Measurements from ENCODE around the gene LYZL2.
"Not testable (repeated sequence)": the region's sequence is repeated elsewhere in the genome, so short reads cannot be mapped to it uniquely, and the experiment has no call there.

LYZL2 gene

GRCh38 chr10:30629653-30630052 is at the start of gene LYZL2:
Gene LYZL2, minus strand, starts transcription at chr10:30629753. Its CDS starts 2,838 bp downstream, at chr10:30626915.
- no peak for DNase-seq (ENCODE audit: low read depth, low spot score)

GRCh38 chr10:30677616-30678015 is 48.1 kb upstream of the LYZL2 start:
- peak; percentile 33 for DNase-seq (ENCODE audit: low read depth, low spot score)

GRCh38 chr10:30677146-30677545 is 47.6 kb upstream of the LYZL2 start:
- DNase-seq (ENCODE audit: low read depth, low spot score), result not testable (repeated sequence)

- DNase-seq (ENCODE audit: low read depth, low spot score), result no peak
These were observed 46.5 kb upstream of the LYZL2 start for GRCh38 chr10:30675791-30676718.

- no peak for DNase-seq (ENCODE audit: low read depth, low spot score)
These were observed 45.2 kb upstream of the LYZL2 start for GRCh38 chr10:30674796-30675195.

GRCh38 chr10:30673262-30673661 is 43.7 kb upstream of the LYZL2 start:
- not testable (repeated sequence) for DNase-seq (ENCODE audit: low read depth, low spot score)

- DNase-seq (ENCODE audit: low read depth, low spot score), result not testable (repeated sequence)
These were observed 42.8 kb upstream of the LYZL2 start for GRCh38 chr10:30672338-30672737.

- peak; percentile 69 for DNase-seq (ENCODE audit: low read depth, low spot score)
These were observed 41.6 kb upstream of the LYZL2 start for GRCh38 chr10:30671026-30671616.

GRCh38 chr10:30667982-30668381 is 38.4 kb upstream of the LYZL2 start:
- not testable (repeated sequence) for DNase-seq (ENCODE audit: low read depth, low spot score)

GRCh38 chr10:30663403-30663802 is 33.9 kb upstream of the LYZL2 start:
- not testable (repeated sequence) for DNase-seq (ENCODE audit: low read depth, low spot score)

- no peak for DNase-seq (ENCODE audit: low read depth, low spot score)
These were observed 33.3 kb upstream of the LYZL2 start for GRCh38 chr10:30662814-30663213.

GRCh38 chr10:30660314-30660713 is 30.8 kb upstream of the LYZL2 start:
- DNase-seq (ENCODE audit: low read depth, low spot score), result not testable (repeated sequence)

- no peak for DNase-seq (ENCODE audit: low read depth, low spot score)
These were observed 26.7 kb upstream of the LYZL2 start for GRCh38 chr10:30656233-30656632.

- DNase-seq (ENCODE audit: low read depth, low spot score), result not testable (repeated sequence)
These were observed 25.4 kb upstream of the LYZL2 start for GRCh38 chr10:30655001-30655400.

GRCh38 chr10:30651470-30652397 is 22.2 kb upstream of the LYZL2 start:
- DNase-seq (ENCODE audit: low read depth, low spot score), result not testable (repeated sequence)

- DNase-seq (ENCODE audit: low read depth, low spot score), result no peak
These were observed 17.5 kb upstream of the LYZL2 start for GRCh38 chr10:30647089-30647488.

GRCh38 chr10:30645340-30645827 is 15.8 kb upstream of the LYZL2 start:
- peak; percentile 77 for DNase-seq (ENCODE audit: low read depth, low spot score)

- DNase-seq (ENCODE audit: low read depth, low spot score), result not testable (repeated sequence)
These were observed 14.9 kb upstream of the LYZL2 start for GRCh38 chr10:30644408-30644861.

- peak; percentile 50 for DNase-seq (ENCODE audit: low read depth, low spot score)
These were observed 14.1 kb upstream of the LYZL2 start for GRCh38 chr10:30643557-30644199.

- DNase-seq (ENCODE audit: low read depth, low spot score), result not testable (repeated sequence)
These were observed 13.3 kb upstream of the LYZL2 start for GRCh38 chr10:30642856-30643255.

Measured in ELF-1 (cell line).